Measurements from ENCODE around the gene KRTAP10-12. TPM values are rescaled to one million over a fixed set of nuclear protein-coding genes. Genes with fewer than 3 reads are reported as not detected.
"Not testable (repeated sequence)": the region's sequence is repeated elsewhere in the genome, so short reads cannot be mapped to it uniquely, and the experiment has no call there.

KRTAP10-12 gene
- not detected for total RNA-seq

GRCh38 chr21:44697172-44697810 lies at the start of gene KRTAP10-12:
KRTAP10-12 (plus strand) TSS chr21:44697172; CDS start chr21:44697202, 30 bp downstream.
- not testable (repeated sequence) for TF ChIP-seq CTCF (IDR thresholded peaks at IDR 0.05; ENCODE audit: low read depth)

GRCh38 chr21:44647222-44647552 lies 49.8 kb upstream of the KRTAP10-12 start:
- TF ChIP-seq CTCF (IDR thresholded peaks at IDR 0.05; ENCODE audit: low read depth): no peak

- TF ChIP-seq CTCF (IDR thresholded peaks at IDR 0.05; ENCODE audit: low read depth): no peak
Observed at GRCh38 chr21:44648557-44649311, 48.2 kb upstream of the KRTAP10-12 start.

- TF ChIP-seq CTCF (IDR thresholded peaks at IDR 0.05; ENCODE audit: low read depth): no peak
Observed at GRCh38 chr21:44649521-44650100, 47.4 kb upstream of the KRTAP10-12 start.

GRCh38 chr21:44650265-44650972 lies 46.6 kb upstream of the KRTAP10-12 start:
- no peak for TF ChIP-seq CTCF (IDR thresholded peaks at IDR 0.05; ENCODE audit: low read depth)

GRCh38 chr21:44650973-44651675 lies 45.8 kb upstream of the KRTAP10-12 start:
- TF ChIP-seq CTCF (IDR thresholded peaks at IDR 0.05; ENCODE audit: low read depth): no peak
